ENCODE results near the gene HERPUD2.

DNA sequence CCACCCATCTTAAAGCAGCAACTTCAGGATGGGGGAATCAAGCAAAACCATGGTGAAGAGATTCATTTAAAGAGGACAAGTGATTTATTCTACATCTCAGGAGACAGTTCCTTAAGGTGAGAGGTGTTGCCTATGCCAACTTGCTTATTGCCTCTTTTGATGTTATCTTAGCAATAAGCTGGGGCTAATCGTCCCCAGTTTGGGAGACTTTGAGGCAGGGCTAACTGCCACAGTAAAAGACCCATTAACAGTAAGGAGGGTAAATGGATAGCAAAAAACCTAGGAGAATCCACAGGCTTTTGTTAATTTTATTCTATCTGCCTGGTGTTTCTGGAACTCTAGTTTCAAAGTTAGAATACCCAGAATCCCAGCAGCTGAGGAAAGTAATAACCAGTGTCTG, 22.1 kb upstream of the HERPUD2 start:
- TF ChIP-seq CTCF (IDR thresholded peaks at IDR 0.05) (no peak), EZH2 (IDR thresholded peaks at IDR 0.05) (no peak), EZH2phosphoT487 (IDR thresholded peaks at IDR 0.05) (no peak)

Data from neural progenitor cell (in vitro differentiated cells).